Measurements from ENCODE around the gene WHRN.

DNA sequence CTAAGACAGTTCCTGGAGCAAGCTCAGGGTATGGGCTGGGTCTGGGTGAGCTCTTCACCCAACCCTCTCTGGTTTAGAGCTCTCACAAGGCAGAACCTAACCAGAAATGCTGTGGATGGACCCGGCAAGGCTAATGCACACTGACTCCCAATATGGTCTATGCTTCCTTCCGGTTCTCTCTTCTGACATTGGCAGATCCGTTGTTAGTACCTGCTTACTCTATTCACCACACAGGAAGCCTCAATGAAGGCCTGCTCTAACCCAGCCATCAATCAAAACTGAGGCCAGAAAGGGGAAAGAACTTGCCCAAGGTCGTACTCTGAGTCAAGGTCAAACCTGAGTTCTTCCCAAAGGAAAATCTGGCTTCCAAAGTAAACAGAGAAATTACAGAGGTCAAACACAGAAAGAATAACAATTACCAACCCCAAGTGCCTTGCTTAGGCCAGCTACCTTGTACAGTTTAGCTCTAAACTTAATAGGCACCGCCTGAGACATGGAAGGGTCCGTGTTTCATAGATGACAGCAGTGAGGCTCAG is 71.5 kb downstream of the WHRN start:
- TF ChIP-seq, protein P1, sequence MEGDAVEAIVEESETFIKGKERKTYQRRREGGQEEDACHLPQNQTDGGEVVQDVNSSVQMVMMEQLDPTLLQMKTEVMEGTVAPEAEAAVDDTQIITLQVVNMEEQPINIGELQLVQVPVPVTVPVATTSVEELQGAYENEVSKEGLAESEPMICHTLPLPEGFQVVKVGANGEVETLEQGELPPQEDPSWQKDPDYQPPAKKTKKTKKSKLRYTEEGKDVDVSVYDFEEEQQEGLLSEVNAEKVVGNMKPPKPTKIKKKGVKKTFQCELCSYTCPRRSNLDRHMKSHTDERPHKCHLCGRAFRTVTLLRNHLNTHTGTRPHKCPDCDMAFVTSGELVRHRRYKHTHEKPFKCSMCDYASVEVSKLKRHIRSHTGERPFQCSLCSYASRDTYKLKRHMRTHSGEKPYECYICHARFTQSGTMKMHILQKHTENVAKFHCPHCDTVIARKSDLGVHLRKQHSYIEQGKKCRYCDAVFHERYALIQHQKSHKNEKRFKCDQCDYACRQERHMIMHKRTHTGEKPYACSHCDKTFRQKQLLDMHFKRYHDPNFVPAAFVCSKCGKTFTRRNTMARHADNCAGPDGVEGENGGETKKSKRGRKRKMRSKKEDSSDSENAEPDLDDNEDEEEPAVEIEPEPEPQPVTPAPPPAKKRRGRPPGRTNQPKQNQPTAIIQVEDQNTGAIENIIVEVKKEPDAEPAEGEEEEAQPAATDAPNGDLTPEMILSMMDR (IDR thresholded peaks at IDR 0.05; ENCODE audit: insufficient read depth, low read length) = no peak
- TF ChIP-seq GABPA (IDR thresholded peaks at IDR 0.05; ENCODE audit: low read depth) (no peak), POLR2AphosphoS5 (IDR thresholded peaks at IDR 0.05; ENCODE audit: low read depth) (no peak), SPI1 (IDR thresholded peaks at IDR 0.05; ENCODE audit: borderline replicate concordance, low read depth) (no peak)
- TF ChIP-seq, protein P2, sequence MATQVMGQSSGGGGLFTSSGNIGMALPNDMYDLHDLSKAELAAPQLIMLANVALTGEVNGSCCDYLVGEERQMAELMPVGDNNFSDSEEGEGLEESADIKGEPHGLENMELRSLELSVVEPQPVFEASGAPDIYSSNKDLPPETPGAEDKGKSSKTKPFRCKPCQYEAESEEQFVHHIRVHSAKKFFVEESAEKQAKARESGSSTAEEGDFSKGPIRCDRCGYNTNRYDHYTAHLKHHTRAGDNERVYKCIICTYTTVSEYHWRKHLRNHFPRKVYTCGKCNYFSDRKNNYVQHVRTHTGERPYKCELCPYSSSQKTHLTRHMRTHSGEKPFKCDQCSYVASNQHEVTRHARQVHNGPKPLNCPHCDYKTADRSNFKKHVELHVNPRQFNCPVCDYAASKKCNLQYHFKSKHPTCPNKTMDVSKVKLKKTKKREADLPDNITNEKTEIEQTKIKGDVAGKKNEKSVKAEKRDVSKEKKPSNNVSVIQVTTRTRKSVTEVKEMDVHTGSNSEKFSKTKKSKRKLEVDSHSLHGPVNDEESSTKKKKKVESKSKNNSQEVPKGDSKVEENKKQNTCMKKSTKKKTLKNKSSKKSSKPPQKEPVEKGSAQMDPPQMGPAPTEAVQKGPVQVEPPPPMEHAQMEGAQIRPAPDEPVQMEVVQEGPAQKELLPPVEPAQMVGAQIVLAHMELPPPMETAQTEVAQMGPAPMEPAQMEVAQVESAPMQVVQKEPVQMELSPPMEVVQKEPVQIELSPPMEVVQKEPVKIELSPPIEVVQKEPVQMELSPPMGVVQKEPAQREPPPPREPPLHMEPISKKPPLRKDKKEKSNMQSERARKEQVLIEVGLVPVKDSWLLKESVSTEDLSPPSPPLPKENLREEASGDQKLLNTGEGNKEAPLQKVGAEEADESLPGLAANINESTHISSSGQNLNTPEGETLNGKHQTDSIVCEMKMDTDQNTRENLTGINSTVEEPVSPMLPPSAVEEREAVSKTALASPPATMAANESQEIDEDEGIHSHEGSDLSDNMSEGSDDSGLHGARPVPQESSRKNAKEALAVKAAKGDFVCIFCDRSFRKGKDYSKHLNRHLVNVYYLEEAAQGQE (IDR thresholded peaks at IDR 0.05; ENCODE audit: insufficient replicate concordance, low read depth) = no peak
